ENCODE results near the gene HHEX.

- TF ChIP-seq POLR2A (IDR thresholded peaks at IDR 0.05): no peak
- no peak for TF ChIP-seq CTCF (IDR thresholded peaks at IDR 0.05)
Measured at GRCh38 chr10:92722349-92722748, 32.6 kb downstream of the HHEX start.

Measured in heart left ventricle (tissue), 13 donors.